Small intestine (tissue), 7 donors: ENCODE results near the gene AOPEP. TPM values are rescaled to one million over a fixed set of nuclear protein-coding genes. Genes with fewer than 3 reads are reported as not detected.

Experiments
- DNase-seq, 2 donors: peaks; one replicate each; pipeline versions ENCODE4 v3.0.0 to v3.0.0-alpha.2; 2013
- FAIRE-seq: peaks from 2 replicates; lab custom pipeline; 2012; peaks lifted over from hg19 to GRCh38; lab: Jason Lieb, UNC
- H3K27ac ChIP-seq, 3 donors: one replicate each; pipeline ENCODE4 v1.5.1; 2013; ENCODE audit warnings: low read length in 2 of 3, mild to moderate bottlenecking in 2 of 3, control low read depth in 1 of 3, inconsistent platforms in 1 of 3, low read depth in 1 of 3, moderate library complexity in 1 of 3
- H3K27me3 ChIP-seq, 3 donors: one replicate each; pipeline ENCODE4 v1.6.1; 2013; ENCODE audit warnings: low read length in 3 of 3, inconsistent platforms in 1 of 3; ENCODE audit not compliant: control insufficient read depth in 3 of 3, insufficient read depth in 3 of 3
- H3K36me3 ChIP-seq, 3 donors: one replicate each; pipeline ENCODE4 v1.6.1; 2013; ENCODE audit warnings: low read length in 3 of 3, inconsistent platforms in 1 of 3, low read depth in 1 of 3, mild to moderate bottlenecking in 1 of 3, moderate library complexity in 1 of 3; ENCODE audit not compliant: control insufficient read depth in 3 of 3, insufficient read depth in 2 of 3
- H3K4me1 ChIP-seq, 3 donors: one replicate each; pipeline ENCODE4 v1.6.1; 2013; ENCODE audit warnings: low read length in 2 of 3, inconsistent platforms in 1 of 3, low read depth in 1 of 3, mild to moderate bottlenecking in 1 of 3, moderate library complexity in 1 of 3; ENCODE audit not compliant: control insufficient read depth in 3 of 3, insufficient read depth in 2 of 3
- H3K4me3 ChIP-seq, 3 donors: one replicate each; pipeline ENCODE4 v1.5.1; 2013; ENCODE audit warnings: low read length in 3 of 3, control low read depth in 1 of 3, inconsistent platforms in 1 of 3, low read depth in 1 of 3, mild to moderate bottlenecking in 1 of 3, moderate library complexity in 1 of 3
- H3K9me3 ChIP-seq, 2 donors: one replicate each; pipeline ENCODE4 v1.6.1; 2013; ENCODE audit warnings: low read depth in 1 of 2, low read length in 1 of 2; ENCODE audit not compliant: control insufficient read depth in 2 of 2, insufficient read depth in 1 of 2
- WGBS, 3 donors: extraction: QIAGEN DNeasy Blood & Tissue Kit; methylation state at CpG; one replicate each; pipeline ENCODE4 v1.1.7; 2013; 5-methylcytosine and 5-hydroxymethylcytosine counted together
- polyA plus RNA-seq, 4 donors: library from polyadenylated mRNA; stranded (reverse) in 3 of 4; unstranded in 1 of 4; fragments of 200-250 nt in 3 of 4; fragments of 120-200 nt in 1 of 4; gene quantifications; one replicate each; pipeline versions ENCODE4 v1.2.1 to v1.2.3, GENCODE V29; 2013
- donor health status: healthy with polysubstance abuse.
- donor health status: control.
- donor health status: control.
- donor health status: Bipolar disorder and iron deficiency.
- donor health status: healthy.

AOPEP gene
- polyA plus RNA-seq, 4 donors, result 26.3 to 34.7 (median 28.4) TPM

- 84 to 90% (median 89%) methylated on average over 5 of the region's 5 CpGs for WGBS, 3 donors
- Histone ChIP-seq H3K9me3 (no peaks in the 10 kb centered on the region), H3K27me3 (no peaks in the 10 kb centered on the region), H3K27ac (no peak overlapping the region), H3K36me3 (peaks cover 0 to 45% (median 0%) of the 10 kb centered on the region in 3 donors), H3K4me1 (peaks cover 0 to 5% (median 0%) of the 10 kb centered on the region in 3 donors), H3K4me3 (no peak overlapping the region)
- FAIRE-seq (no peak), DNase-seq (no peak)
Measured at GRCh38 chr9:94931740-94932139, 205.2 kb downstream of the AOPEP start.

GRCh38 chr9:94932652-94933510, 206.4 kb downstream of the AOPEP start:
- DNase-seq (no peak), FAIRE-seq (no peak)
- Histone ChIP-seq H3K4me3 (no peak overlapping the region), H3K4me1 (peaks cover 0 to 8% (median 2%) of the 10 kb centered on the region in 3 donors), H3K36me3 (peaks cover 0 to 42% (median 0%) of the 10 kb centered on the region in 3 donors), H3K27ac (no peak overlapping the region), H3K27me3 (no peaks in the 10 kb centered on the region), H3K9me3 (no peaks in the 10 kb centered on the region)
- 87 to 88% (median 88%) methylated on average over 12 of the region's 12 CpGs for WGBS, 3 donors

- H3K27me3 ChIP-seq, result no peaks in the 10 kb centered on the region
- no peak overlapping the region for H3K27ac ChIP-seq
- no peak for DNase-seq
- no peak for FAIRE-seq
- peaks cover 0 to 37% (median 0%) of the 10 kb centered on the region in 3 donors for H3K36me3 ChIP-seq
- no peaks in the 10 kb centered on the region for H3K9me3 ChIP-seq
- H3K4me1 ChIP-seq, result peaks cover 0 to 8% (median 2%) of the 10 kb centered on the region in 3 donors
- no peak overlapping the region for H3K4me3 ChIP-seq
- 93 to 98% (median 96%) methylated on average over 3 of the region's 3 CpGs for WGBS, 3 donors
Measured at GRCh38 chr9:94933511-94933828, 207.0 kb downstream of the AOPEP start.

DNA sequence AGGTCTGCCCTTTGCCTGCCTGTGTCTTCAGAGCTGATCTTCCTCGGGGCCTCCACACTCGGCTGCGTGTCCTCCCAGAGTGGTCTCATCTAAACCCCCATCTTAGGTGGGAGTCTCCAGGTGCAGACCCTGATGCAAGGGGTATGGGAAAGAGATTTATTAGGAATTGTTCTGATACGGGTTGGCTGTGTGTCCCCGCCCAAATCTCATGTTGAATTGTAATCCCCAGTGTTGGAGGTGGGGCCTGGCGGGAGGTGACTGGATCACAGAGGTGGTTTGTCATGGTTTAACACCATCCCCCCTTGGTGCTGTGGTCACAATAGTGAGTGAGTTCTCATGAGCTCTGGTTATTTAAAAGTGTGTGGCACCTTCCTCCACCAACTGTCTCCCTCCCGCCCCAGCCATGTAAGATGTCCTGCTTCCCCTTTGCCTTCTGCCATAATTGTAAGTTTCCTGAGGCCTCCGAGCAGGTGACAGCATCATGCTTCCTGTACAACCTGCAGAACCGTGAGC, 208.4 kb downstream of the AOPEP start:
- Histone ChIP-seq H3K27ac (no peak overlapping the region), H3K36me3 (peaks cover 0 to 23% (median 0%) of the 10 kb centered on the region in 3 donors), H3K9me3 (no peaks in the 10 kb centered on the region), H3K27me3 (no peaks in the 10 kb centered on the region), H3K4me1 (peaks cover 0 to 8% (median 2%) of the 10 kb centered on the region in 3 donors), H3K4me3 (no peak overlapping the region)
- DNase-seq (no peak), FAIRE-seq (no peak)
- 87 to 93% (median 91%) methylated on average over 9 of the region's 9 CpGs for WGBS, 3 donors

DNA sequence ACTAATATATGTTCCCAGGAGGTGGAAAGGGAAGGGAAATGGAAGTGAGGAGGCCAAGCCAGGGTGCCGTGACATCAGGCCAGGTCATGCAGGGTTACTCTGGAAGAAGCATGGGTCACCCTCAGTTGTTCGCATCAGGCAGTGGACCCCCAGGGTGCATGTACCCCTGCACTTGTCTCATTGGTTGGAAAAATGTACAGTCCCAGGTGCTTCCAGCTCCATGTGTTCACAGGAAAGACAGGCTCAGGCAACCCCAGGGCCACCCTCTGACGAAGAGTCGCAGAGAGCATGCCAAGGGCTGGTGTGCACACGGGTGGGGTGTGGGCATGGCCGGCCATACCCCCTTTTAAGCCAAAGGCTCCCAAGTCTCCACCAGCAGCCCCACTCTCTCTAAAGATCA, 208.9 kb downstream of the AOPEP start:
- no peak for FAIRE-seq
- DNase-seq, result no peak
- 91 to 98% (median 97%) methylated on average over 5 to 6 of the region's 6 CpGs for WGBS, 3 donors
- peaks cover 0 to 21% (median 0%) of the 10 kb centered on the region in 3 donors for H3K36me3 ChIP-seq
- H3K27me3 ChIP-seq, result no peaks in the 10 kb centered on the region
- no peak overlapping the region for H3K4me3 ChIP-seq
- H3K4me1 ChIP-seq, result peaks cover 0 to 12% (median 2%) of the 10 kb centered on the region in 3 donors
- no peak overlapping the region for H3K27ac ChIP-seq
- no peaks in the 10 kb centered on the region for H3K9me3 ChIP-seq

DNA sequence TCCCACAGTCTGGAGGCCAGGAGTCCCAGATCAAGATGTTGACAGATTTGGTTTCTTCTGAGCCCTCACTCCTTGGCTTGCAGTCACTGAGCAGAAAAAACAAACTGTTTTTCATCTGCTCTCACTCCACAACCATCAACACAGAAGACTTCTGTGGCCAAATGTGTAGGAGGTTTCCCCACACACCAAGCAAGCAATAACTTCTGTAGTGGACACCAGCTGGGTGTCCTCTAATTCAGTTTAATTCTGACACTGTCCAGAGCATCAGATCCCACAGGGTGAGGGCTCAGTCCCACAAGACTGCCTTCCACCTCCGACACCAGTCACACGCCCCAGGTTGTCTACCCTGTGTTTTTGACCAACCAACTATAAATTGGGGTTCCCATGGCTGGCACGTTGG, 209.9 kb downstream of the AOPEP start:
- peaks cover 0 to 17% (median 0%) of the 10 kb centered on the region in 3 donors for H3K36me3 ChIP-seq
- H3K9me3 ChIP-seq, result no peaks in the 10 kb centered on the region
- H3K27me3 ChIP-seq, result no peaks in the 10 kb centered on the region
- H3K4me3 ChIP-seq, result no peak overlapping the region
- FAIRE-seq (no peak), DNase-seq (no peak)
- WGBS, 3 donors, result 80 to 95% (median 94%) methylated on average over 3 of the region's 3 CpGs
- H3K4me1 ChIP-seq, result peaks cover 4 to 17% (median 10%) of the 10 kb centered on the region in 3 donors
- H3K27ac ChIP-seq, result peak overlapping the region in 1 of 3 donors; percentile 28

DNA sequence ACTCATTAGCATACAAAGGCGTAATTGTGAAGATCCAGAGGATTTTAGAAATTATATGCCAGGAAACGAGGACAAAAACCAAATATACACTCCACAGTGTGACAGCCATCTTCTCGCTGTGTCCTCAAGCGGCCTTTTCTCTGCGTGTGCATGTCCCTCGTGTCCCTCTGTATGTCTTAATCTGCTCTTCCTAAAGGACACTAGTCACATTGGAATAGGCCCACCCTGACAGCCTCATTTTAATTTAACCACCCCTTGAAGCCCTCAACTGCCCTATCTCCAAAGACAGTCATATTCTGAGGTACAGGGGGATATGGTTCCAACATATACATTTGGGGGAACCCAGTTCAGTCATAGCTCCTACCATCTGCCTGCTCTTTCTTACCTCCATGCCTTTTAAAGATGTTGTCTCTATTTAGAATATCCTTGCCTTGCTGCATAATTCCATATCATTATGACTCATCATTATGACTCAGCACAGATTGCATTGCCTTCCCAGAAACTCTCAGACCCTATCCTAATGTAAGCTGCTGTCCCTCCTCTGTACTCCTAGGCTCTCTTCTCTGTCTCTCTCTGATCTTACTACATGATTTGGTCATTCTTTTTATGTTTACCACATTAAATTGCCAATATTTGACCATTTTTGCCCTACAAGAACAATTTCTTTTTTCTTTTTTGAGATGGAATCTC, 210.9 kb downstream of the AOPEP start:
- H3K36me3 ChIP-seq, result peaks cover 0 to 17% (median 0%) of the 10 kb centered on the region in 3 donors
- peak overlapping the region in 1 of 3 donors; percentile 35 for H3K27ac ChIP-seq
- no peaks in the 10 kb centered on the region for H3K9me3 ChIP-seq
- peaks cover 4 to 25% (median 11%) of the 10 kb centered on the region in 3 donors for H3K4me1 ChIP-seq
- FAIRE-seq (no peak), DNase-seq (peak in 1 of 2 donors; percentile 37)
- no peak overlapping the region for H3K4me3 ChIP-seq
- 92 to 96% (median 94%) methylated on average over 6 of the region's 6 CpGs for WGBS, 3 donors
- no peaks in the 10 kb centered on the region for H3K27me3 ChIP-seq

DNA sequence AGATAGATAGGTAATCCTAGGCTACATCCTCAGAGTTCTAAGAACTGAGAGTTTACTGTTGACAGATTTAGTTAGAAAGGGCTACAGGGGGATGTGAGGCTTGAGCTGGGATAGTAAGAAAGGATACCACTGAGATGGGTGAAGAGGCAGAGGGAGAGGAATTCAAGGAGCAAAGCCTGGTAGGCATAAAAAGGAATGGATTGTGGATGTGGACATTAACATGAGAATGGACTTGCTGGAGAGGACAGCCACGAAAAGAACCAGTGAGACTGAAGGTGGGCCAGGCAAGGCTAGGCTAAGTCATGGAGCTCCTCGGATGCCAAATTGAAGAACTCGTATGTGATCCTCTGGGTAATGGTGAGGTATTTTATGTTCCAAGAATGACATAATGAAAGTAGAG, 211.9 kb downstream of the AOPEP start:
- Histone ChIP-seq H3K4me1 (peaks cover 4 to 25% (median 11%) of the 10 kb centered on the region in 3 donors), H3K9me3 (no peaks in the 10 kb centered on the region), H3K27ac (peak overlapping the region in 1 of 3 donors; percentile 68), H3K36me3 (peaks cover 0 to 14% (median 0%) of the 10 kb centered on the region in 3 donors), H3K4me3 (no peak overlapping the region), H3K27me3 (no peaks in the 10 kb centered on the region)
- no peak for FAIRE-seq
- WGBS, 3 donors, result 95 to 97% (median 96%) methylated on average over 3 of the region's 3 CpGs
- no peak for DNase-seq
